Hippocampal formation (tissue), 2 donors: Measurements from ENCODE around the gene ERN2.
"Not testable (repeated sequence)": the region's sequence is repeated elsewhere in the genome, so short reads cannot be mapped to it uniquely, and the experiment has no call there.

Experiments used
- DNase-seq, 2 donors: peaks; one replicate each; lab custom pipeline; 2025; lab: John Stamatoyannopoulos, UW

Gene ERN2

DNA sequence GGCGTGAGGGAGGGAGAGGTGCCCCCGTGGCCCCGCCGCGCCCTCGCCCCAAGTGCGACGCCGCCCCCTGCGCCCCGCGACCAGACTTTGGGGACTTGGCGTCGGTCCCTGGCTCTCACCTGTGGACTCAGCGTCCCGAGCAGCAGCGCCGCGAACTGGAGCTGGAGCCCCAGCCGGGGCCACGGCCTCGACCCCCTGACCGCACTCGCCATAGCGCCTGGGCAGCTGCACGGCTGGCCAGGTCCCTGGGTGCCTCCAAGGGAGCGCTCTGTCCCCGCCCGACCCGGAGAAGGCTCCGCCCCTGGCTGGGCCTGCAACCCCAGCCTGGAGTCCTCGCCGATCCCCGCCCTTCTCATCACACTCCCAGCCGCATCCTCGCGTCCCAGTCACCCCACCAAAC is at the start of gene ERN2:
Gene ERN2, minus strand, starts transcription at position 247 of the 400 bp plus-strand sequence. Its CDS starts 35 bp downstream, at position 212.
- no peak for DNase-seq

DNA sequence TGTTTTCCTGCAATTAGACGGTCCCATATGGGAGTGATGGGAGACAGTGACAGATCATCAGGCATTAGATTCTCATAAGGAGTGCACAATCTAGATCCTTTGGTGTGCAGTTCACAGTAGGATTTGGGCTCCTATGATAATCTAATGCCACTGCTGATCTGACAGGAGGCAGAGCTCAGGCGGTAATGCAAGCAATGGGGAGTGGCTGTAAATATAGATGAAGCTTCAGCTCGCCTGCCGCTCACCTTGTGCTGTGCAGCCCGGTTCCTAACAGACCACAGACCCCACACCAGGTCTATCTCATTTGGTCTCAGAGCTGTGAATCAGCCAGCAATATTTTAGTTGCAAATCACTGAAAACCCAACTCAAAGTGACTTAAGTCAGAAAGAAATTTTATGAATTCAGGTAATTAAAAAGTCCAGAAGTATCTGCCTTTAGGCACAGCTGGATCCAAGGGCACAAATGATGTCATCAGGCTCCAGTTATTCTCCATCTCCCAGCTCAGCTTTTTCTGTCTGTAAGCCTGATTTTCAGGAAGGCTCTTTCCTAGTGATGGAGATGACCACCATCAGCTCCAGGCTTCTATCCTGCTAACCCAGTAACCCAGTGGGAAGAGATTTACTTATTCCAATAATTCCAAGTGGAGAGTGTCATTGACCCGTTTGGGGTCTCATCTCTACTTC is 45.1 kb upstream of the ERN2 start:
- DNase-seq = no peak

DNA sequence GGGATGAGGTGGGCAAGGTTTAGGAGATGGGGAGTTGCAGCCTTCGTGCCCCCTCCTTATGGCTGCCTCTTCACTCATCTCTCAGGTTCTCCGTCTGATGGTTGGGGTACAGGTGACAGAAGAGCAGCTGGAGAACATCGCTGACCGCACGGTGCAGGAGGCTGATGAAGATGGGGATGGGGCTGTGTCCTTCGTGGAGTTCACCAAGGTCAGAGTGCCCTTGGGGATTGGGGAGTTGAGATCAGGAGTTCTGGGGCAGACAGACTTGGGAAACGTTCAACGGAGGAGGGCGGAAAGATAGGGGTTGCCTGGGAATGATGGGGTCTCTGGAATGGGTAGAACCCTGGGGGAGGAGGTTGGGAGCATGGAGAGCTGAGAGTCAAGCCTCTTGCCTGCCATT is 44.1 kb upstream of the ERN2 start:
- DNase-seq = no peak

DNA sequence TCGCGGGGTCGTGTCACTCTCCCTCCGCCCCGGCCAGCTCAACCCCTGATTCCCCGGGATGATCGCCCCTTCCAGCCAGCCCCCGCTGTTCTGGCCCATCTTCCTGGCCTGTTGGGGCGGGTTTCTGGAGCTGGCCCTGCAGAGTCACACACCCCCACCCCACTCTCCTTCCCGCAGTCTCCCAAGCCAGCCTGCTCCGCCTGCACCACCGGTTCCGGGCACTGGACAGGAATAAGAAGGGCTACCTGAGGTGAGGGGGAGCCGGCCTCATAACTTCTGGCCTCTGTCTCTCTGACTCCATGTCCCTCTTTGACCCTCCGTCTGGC is 42.4 kb upstream of the ERN2 start:
- DNase-seq = no peak

DNA sequence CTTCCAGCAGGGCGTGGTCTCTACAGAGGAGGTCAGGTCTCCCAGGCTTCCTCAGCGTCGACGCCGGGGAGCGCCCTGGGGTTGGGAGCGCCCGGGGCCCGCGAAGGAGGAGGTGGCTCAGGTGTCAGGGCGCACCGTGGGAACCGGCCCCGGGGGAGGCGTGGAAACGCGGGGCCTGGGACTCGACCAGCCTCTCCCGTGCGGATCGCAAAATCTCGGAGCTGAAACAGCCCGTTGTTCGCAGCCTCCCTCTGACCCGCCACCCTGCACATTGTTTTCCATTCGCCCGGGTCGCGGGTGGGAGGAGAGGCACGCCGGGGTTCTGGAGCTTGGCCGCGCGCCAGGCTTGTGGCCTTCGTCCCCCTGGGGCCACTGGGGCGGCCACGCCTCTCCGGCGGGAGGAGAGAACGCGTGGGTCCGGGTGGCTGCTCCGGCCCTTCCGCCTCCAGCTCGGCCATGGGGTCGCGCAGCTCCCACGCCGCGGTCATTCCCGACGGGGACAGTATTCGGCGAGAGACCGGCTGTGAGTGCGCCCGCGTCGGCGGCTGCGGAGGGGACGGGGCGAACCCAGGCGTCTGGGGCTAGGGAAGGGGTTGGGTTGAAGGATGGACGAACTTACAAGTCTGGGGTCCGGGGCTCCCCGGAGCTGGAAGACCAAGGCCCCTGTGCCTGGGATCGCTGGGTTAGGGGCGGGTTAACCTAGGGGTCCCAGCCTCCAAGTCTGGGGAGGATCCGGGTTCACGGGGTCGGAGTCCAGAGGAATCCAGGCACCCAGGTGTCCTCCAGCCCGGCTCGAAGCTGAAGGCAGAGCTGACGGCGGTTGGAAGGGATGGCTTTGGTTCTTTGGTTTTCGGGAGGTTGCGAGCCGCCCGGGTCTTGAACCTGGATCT is 41.8 kb upstream of the ERN2 start, which contains the start of gene CHP2:
Gene CHP2, plus strand, starts transcription at position 433 of the 890 bp plus-strand sequence. Its CDS starts 24 bp downstream, at position 457.
- no peak for DNase-seq

DNA sequence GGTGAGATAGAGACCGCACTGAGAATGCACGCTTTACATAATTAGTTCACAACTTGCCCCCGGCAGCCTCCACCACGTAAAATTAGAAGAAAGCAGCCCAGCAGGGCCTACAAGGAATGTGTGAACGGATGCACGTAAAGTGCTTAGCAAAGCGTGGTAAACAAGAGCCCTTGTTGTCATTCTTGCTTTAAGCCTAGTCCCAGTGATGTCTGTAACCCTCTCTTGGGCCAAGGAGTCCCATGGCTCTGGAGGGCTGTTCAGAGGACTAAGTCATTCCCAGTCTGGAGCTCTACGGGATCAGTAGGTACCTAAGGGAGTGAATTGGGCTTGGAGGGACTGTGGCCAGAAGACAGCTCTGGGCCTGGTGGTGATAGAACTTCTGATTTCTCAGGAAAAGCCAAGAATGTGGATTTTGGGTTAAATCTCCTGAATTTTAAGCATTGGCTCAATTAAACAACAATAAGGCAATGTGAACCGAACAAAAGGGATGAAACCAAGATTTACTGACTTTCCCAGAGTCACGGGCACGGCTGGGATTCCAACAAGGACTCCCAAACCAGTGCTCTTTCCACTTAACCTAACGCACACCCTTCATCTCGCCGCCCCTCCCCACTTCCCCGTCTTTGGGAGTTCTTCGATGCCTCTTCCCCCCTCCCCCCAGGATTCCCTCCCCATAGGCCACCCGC is 41.0 kb upstream of the ERN2 start:
- no peak for DNase-seq

DNA sequence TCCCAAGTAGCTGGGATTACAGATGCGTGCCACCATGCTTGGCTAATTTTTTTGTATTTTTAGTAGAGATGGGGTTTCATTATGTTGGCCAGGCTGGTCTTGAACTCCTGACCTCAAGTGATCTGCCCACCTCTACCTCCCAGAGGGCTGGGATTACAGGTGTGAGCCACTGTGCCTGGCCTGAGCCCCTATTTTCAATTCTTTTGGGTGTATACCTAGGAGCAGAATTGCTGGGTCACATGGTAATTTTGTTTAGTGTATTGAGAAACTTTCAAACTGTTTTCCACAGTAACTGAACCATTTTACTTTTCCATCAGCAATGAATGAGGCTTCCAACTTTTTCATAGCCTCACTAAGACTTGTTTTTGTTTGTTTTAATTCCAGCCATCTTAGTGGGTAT is 38.0 kb upstream of the ERN2 start:
- not testable (repeated sequence) for DNase-seq

DNA sequence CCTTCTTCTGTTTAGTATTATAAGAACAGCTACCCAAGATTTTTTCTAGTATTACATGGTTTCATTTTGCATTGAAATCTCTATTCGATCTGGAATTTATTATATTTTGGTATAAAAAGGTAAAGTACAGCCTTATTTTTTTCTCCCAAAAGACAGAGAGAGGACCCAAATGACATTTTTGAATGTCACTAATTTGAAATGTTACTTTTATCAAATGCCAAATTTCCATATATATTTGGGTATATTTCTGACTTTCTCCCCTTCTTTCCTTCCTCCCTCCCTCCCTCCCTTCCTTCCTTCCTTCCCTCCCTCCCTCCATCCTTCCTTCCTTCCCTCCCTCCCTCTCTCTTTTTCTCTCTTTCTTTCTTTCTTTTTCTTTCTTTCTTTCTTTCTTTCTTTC is 35.6 kb upstream of the ERN2 start:
- no peak for DNase-seq

DNA sequence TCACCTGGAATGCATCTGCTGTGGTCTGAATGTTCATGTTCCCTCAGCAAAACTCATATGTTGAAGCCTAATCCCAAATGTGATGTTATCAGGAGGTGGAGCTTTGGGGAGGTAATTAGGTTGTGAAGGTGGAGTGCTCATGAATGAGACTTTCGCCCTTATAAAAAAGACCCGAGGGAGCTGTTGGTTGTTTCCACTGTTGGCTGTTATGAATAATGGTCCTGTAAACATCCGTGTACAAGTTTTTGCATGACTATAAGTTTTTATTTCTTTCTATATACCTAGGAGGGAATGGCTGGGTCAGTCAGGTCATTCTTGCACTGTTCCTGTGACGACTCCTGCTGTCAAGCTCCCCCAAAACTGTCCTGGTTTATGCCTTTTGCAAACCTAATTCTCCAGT is 32.2 kb upstream of the ERN2 start:
- DNase-seq = no peak

DNA sequence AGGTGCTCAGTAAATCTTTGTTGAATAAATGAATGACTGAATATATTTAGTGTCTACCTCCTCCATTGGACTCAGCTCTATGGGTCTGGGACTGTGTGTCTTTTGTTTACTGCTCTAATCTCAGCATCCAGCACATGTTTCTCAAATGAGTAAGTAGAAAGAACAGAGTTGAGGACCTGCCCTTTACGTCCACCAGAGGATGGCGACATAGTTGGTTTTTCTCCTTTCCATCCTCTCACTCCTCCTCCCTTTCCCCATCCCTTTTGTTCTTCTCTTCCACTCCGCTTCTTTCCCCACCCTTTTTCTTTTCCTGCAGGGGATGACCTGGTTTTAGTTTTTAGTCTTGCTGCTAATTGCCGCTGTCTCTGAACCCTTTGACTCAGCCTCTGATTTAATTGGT is 29.7 kb upstream of the ERN2 start:
- DNase-seq = no peak

DNA sequence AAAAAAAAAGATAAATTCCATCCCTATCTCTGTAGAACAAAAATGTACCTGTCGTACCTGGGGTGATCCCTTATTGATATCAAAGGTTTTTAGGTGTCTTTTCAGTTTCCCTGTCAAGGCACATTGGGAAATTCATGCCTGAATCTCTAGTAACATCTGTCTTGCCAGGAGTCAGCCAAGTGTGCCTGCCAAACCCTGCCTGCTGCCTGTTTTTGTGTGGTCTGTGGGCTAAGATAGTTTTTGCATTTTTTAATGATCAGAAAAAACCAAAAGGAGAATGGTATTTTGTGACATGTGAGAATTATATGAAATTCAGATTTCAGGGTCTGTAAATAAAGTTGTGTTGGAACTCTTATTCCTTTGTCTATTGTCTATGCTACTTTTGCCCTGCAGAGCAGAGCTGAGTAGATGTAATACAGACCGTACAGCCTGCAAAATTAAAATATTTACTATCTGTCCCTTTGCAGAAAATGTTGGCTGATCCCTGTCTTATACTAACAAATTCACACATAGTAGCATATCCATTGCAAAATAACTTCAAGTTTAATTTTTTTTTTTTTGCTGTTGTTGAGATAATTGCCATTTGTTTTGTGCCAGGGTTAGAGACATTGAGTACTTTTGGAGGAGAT is 28.8 kb upstream of the ERN2 start:
- no peak for DNase-seq

DNA sequence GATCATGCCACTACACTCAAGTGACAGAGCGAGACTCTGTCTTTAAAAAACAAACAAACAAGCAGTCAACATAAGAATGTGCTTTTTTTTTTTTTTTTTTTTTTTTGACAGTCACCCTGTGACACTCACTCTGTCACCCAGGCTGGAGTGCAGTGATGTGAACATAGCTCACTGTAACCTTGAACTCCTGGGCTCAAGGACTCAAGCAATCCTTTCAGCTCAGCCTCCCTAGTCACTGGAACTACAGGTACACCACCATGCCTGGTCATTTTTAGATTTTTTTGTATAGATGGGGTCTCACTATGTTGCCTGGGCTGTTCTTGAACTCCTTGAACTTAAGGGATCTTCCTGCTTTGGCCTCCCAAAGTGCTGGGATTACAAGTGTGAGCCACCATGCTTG is 26.5 kb upstream of the ERN2 start:
- DNase-seq = no peak

DNA sequence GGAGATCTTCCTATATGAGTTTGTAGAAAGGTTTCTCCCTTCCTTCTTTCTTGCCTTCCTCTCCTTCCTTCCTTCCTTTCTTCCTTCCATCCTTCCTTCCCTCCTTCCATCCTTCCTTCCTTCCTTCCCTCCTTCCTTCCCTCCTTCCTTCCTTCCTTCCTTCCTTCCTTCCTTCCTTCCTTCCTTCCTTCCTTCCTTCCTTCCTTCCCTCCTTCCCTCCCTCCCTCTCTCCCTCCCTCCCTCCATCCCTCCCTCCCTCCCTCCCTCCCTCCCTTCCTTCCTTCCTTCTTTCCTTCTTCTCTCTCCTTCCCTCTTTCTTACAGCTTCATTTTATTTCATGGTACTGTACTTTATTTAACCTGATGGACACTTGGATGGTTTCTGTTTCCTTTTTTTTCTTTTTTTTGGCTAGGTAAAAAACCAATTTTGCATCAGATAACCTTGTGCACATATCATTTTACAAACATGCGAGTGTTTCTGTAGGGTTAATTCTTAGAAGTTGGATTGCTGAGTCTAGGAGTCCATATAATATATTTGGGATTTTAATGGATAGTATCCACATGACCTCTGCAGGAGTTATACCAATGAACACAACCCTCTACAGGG is 24.5 kb upstream of the ERN2 start:
- DNase-seq = not testable (repeated sequence)

DNA sequence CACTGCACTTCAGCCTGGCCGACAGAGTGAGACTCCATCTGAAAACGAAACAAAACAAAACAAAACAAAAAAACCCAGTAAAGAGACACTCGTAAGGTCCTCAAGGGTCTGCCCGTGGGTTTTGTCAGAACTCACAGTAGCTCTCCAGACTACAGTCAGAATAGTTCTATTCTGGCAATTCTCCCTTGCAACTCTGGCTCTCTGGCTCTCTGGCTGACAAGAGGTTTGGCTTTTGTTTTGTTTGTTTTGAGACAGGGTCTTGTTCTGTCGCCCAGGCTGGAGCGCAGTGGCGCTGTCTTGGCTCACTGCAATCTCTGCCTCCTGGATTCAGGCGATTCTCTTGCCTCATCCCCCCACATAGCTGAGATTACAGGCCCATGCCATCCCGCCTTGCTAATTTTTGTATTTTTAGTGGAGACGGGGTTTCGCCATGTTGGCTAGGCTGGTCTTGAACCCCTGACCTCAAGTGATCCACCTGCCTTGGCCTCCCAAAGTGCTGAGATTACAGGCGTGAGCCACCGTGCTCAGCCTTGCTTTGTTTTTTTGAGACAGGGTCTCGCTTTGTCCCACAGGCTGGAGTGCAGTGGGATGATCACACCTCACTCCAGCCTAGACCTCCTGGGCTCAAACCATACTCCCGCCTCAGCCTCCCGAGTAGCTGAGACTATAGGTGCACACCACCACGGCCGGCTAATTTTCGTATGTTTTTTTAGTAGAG is 21.3 kb upstream of the ERN2 start:
- no peak for DNase-seq

DNA sequence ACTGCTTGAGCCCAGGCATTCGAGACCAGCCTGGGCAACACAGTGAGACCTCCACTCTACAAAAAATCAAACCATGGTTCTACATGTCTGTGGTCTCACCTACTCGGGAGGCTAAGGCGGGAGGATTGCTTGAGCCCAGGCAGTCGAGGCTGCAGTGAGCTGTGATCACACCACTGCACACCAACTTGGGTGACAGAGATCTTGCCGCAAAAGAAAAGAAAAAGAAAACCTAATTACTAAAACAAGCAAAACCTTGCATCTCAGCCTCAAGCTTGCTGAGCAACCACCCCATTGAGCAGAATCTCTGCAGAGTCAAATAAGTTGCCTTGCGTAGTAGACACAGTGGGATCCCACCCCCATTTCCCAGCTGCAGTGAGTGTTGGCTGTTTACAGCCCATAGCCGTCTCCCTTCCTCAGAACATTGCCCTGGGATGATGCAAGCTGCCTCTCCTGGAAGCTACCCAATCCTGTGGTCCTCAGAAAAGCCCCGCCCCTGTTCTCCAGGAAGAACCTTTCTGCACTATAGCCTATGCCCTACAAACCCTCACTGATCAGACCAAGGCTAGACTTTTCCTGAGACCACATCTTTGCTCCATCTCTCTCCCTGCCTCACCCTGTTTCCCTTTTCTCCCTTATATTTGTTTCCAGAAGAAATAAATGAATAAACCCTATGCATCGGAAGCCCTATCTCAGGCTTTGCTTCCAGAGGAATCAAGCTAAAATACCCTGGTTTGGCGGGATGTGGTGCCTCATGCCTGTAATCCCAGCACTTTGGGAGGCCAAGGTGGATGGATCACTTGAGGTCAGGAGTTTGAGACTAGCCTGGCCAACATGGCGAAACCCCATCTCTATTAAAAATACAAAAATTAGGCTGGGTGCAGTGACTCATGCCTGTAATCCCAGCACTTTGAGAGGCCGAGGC is 16.7 kb upstream of the ERN2 start:
- no peak for DNase-seq

DNA sequence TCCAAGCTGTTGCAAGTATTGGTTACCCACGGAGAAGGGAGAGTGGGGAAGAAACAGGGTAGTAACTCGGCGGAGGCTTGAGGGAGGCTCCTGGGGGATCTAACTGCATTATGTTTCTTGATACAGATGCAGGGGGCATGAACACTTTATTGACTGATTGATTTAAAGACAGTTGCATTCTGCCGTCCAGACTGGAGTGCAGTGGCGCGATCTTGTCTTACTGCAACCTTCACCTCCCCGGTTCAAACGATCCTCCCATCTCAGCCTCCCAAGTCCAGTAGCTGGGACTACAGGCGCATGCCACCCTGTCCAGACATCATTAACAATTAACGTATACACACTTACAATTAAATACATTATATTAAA is 15.1 kb upstream of the ERN2 start:
- no peak for DNase-seq

DNA sequence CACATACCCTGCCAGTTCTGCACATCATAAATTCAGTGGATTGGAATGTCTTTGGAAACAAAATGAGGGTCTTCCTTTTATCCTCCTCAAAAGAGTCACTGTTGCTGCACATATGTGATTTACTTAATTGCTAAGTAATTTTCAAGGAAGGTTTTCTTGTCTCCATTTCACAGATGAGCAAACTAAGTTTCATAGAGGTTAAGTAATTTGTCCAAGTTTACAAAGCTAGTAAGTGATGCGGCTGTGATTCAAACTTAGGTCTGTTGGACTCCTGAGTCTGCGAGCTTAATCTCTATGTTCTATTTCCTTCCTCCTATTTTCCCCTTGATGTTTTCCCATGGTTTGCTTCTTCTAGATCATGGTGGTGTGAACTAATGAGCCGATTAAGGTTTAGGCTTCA is 13.7 kb upstream of the ERN2 start:
- DNase-seq = no peak

DNA sequence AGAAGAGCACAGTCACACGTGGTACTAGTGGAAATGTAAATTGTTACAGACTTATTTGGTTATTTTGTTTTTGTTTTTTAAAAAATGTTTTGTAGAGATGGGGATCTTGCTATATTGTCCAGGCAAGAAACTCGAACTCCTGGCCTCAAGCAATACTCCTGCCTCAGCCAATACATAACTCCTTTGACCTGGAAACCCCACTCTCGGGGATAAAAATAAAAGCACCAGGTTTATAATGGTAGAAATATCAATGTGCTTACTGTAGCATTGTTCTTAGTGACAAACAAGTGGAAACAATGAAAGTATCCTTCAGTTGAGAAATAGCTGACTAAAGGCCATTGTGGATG is 11.7 kb upstream of the ERN2 start:
- no peak for DNase-seq

DNA sequence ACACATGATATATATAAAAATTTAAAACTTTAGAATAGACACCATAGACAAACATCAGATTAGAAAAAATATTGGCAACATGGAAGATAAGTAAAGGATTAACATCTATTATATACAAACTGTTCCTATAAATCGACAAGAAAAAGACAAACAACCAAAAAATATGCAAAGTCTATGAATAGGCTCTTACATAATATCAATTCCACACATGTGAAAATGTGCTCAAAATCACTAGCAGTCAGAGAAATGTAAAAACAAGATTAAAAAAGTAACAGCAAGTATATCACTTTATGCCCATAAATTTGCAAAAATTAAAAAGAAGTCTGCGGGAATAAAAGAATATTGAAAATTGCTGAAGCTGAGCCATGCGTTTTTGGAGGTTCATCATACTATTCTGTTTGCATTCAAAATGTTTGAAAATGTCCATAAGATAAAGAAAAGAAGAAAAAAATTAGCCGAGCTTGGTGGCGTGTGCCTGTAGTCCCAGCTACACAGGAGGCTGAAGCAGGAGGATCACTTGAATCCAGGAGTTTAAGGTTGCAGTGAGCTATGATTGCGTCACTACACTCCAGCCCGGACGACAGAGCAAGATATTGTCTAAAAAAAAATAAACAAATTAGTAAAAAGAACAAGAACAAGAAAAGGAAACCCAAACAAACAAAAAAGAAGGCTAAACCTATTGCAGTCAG is 11.2 kb upstream of the ERN2 start:
- no peak for DNase-seq
